ENCODE results near the gene TMEM125. TPM values are rescaled to one million over a fixed set of nuclear protein-coding genes. Genes with fewer than 3 reads are reported as not detected.
A peak's percentile ranks its signal among the peaks of the same experiment; 100 is the strongest.

Gene TMEM125
- total and polyA plus RNA-seq, 2 experiments from 2014 or later: 2.0 TPM

DNA sequence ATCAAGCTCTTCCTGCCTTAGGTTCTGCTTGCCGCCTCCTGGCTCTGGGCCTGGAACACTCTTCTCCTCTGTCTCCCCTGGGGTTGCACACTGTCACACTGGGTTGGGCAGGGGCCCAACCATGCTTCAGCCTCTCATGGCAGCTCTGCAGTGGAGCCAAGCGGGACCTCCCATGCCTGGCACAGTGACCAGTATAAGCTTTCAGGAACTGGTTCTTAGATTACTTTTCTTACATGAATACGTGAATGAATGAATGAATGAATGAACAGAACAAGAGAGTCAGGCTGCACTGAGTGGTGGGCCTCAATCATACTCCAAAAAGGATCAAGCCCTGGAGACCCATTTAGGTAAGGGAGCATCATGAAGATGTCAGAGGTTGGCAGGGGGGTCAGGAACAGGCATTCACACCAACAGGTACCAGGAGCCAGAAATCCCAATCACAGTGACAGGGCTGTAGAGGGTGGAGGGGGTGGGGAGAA, 30.8 kb upstream of the TMEM125 start:
- Histone ChIP-seq H3K9me3 (ENCODE audit: low read depth) (no peaks in the 10 kb centered on the region), H3K4me1 (ENCODE audit: low read depth) (no peaks in the 10 kb centered on the region), H3K27ac (no peak overlapping the region), H3K36me3 (no peaks in the 10 kb centered on the region), H3K4me3 (no peak overlapping the region), H3K27me3 (no peaks in the 10 kb centered on the region)
- TF ChIP-seq, protein P1, sequence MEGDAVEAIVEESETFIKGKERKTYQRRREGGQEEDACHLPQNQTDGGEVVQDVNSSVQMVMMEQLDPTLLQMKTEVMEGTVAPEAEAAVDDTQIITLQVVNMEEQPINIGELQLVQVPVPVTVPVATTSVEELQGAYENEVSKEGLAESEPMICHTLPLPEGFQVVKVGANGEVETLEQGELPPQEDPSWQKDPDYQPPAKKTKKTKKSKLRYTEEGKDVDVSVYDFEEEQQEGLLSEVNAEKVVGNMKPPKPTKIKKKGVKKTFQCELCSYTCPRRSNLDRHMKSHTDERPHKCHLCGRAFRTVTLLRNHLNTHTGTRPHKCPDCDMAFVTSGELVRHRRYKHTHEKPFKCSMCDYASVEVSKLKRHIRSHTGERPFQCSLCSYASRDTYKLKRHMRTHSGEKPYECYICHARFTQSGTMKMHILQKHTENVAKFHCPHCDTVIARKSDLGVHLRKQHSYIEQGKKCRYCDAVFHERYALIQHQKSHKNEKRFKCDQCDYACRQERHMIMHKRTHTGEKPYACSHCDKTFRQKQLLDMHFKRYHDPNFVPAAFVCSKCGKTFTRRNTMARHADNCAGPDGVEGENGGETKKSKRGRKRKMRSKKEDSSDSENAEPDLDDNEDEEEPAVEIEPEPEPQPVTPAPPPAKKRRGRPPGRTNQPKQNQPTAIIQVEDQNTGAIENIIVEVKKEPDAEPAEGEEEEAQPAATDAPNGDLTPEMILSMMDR (IDR thresholded peaks at IDR 0.05; ENCODE audit: low read depth, low read length): no peak
- DNase-seq (ENCODE audit: low read depth in 1 of 2, low spot score in 1 of 2): peak in 1 of 2 donors; percentile 9

DNA sequence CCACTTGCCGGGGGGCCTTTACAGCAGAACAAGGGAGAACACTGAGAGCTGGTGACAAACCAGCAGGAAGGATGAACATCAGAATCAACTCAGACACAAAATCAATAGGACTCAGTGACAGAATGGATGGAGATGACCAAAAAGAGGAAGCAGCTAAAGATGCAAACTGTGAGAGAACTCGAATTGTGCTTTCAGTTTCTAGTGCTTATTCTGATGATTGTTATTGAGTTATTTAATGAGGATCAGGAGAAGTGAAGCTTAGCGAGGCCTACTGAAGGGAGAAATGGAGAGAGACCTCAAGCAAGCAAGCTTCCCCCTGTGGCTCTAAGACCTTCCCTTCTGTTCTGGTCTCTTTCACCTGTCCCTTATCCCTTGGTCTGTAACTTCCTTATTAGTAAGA, 30.3 kb upstream of the TMEM125 start:
- H3K9me3 ChIP-seq (ENCODE audit: low read depth): no peaks in the 10 kb centered on the region
- no peaks in the 10 kb centered on the region for H3K4me1 ChIP-seq (ENCODE audit: low read depth)
- TF ChIP-seq, protein P1 (IDR thresholded peaks at IDR 0.05; ENCODE audit: low read depth, low read length): no peak
- H3K27ac ChIP-seq: no peak overlapping the region
- H3K27me3 ChIP-seq: no peaks in the 10 kb centered on the region
- DNase-seq (ENCODE audit: low read depth in 1 of 2, low spot score in 1 of 2): no peak
- H3K36me3 ChIP-seq: no peaks in the 10 kb centered on the region
- H3K4me3 ChIP-seq: no peak overlapping the region

DNA sequence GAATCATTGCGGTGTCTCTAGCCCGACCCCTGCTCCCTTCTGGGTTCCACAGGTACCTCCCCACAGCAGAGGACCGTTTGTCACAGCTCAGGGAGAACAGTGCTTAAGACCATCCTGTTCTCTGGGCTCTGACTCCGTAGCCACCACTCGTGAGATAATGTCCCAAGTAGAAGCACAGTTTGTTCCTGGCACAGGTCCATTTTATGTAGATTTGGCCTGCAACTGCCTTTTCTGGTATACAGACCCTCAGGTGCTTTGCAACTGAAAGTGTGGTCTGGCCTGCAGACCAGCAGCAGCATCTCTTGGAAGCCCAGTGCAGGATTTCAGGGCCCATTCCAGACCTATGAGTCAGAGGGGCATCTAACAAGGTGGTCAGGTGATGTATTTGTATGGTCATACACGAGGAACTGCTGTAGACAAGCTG, 28.4 kb upstream of the TMEM125 start:
- H3K4me3 ChIP-seq: no peak overlapping the region
- DNase-seq (ENCODE audit: low read depth in 1 of 2, low spot score in 1 of 2): peak in 1 of 2 donors; percentile 35
- H3K9me3 ChIP-seq (ENCODE audit: low read depth): no peaks in the 10 kb centered on the region
- TF ChIP-seq, protein P1 (IDR thresholded peaks at IDR 0.05; ENCODE audit: low read depth, low read length): no peak
- no peaks in the 10 kb centered on the region for H3K4me1 ChIP-seq (ENCODE audit: low read depth)
- no peak overlapping the region for H3K27ac ChIP-seq
- H3K36me3 ChIP-seq: no peaks in the 10 kb centered on the region
- no peaks in the 10 kb centered on the region for H3K27me3 ChIP-seq

DNA sequence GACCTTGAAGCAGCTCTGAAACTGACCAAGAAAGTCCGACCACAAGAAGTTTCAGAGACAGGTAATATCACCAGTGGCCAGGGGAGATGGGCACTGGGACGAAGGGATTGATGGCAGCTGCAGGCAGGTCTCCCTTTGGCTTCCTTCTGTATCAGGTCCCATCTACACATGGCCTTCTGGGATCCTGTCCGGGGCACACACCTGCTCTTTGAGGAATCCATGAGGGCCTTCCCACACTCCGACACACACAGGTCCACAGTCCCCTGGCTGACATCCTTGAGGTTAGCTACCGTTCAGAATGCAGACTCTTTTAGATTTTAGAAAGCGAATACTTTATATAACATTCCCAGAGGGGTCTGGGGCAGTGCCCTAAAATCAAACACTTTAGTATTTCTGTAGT, 26.5 kb upstream of the TMEM125 start:
- no peak overlapping the region for H3K27ac ChIP-seq
- TF ChIP-seq, protein P1 (IDR thresholded peaks at IDR 0.05; ENCODE audit: low read depth, low read length): no peak
- DNase-seq (ENCODE audit: low read depth in 1 of 2, low spot score in 1 of 2): no peak
- H3K4me3 ChIP-seq: no peak overlapping the region
- H3K36me3 ChIP-seq: no peaks in the 10 kb centered on the region
- no peaks in the 10 kb centered on the region for H3K9me3 ChIP-seq (ENCODE audit: low read depth)
- no peaks in the 10 kb centered on the region for H3K27me3 ChIP-seq
- no peaks in the 10 kb centered on the region for H3K4me1 ChIP-seq (ENCODE audit: low read depth)

DNA sequence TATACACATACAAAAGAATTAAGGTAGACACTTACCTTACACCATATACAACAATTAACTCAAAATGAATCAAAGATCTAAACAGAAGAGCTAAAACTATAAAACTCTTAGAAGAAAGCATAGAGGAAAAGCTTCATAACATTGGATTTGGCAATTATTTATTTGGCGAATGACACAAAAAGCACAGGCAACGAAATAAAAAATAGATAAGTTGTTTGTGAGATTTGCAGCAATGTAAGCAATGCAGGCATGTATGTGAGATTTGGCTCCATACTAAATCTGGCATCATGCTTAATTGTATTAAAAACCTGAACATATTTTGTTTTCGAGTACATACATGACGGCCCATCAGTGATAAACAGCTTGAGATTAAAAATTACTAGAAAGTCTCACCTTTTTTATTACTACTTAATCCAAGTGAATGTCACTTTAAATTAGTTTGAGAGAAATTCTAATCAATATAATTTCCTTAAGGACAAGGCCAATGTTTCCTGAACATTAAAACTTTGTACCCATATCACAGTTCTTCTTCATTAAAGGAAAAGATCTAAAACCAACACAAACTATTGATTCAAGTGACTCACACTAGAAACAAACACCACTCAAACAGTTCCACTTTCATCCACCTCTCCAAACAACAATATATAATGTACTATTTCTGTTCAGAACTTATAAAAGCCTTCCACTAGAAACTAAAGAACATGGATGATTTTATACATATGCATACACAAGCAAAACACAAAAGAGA, 23.1 kb upstream of the TMEM125 start:
- Histone ChIP-seq H3K4me3 (no peak overlapping the region), H3K4me1 (ENCODE audit: low read depth) (no peaks in the 10 kb centered on the region), H3K36me3 (no peaks in the 10 kb centered on the region), H3K27me3 (no peaks in the 10 kb centered on the region), H3K27ac (no peak overlapping the region), H3K9me3 (ENCODE audit: low read depth) (no peaks in the 10 kb centered on the region)
- TF ChIP-seq, protein P1 (IDR thresholded peaks at IDR 0.05; ENCODE audit: low read depth, low read length): no peak
- no peak for DNase-seq (ENCODE audit: low read depth in 1 of 2, low spot score in 1 of 2)
